Measurements from ENCODE around the gene PPL. TPM values are rescaled to one million over a fixed set of nuclear protein-coding genes. Genes with fewer than 3 reads are reported as not detected.

Gene PPL
- total and polyA plus RNA-seq, 2 of the 13 experiments (the other 11 are each of a cell fraction or from before 2014, with no cell fraction given): 5.7 to 6.6 TPM

DNA sequence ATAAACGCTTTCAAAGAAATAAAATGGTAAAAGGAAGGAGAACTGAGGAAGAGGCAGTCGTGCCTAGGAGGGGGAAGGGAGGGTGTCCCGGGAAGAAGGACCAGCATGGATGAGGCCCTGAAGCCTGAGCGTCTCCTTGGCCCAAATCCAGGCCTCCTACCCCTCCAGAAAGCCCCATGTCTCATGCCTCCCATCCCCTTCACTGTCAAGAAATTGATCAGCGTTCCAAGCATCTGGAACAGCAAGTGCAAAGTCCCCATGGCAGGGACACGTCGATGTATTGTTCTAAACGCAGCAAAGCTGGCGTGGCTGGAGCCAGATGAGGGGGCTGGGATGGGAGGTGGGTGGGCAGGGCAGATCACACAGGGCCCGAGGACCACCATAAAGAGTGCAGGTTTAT lies 43.7 kb upstream of the PPL start:
- intact Hi-C loops (cut with micrococcal nuclease; ENCODE audit: unreplicated experiment) (no loop called here), in situ Hi-C loops (cut with HindIII; ENCODE audit: extremely low pct_ligation_motif_present, low pct_unique_long_range_greater_than_20kb) (no loop called here)
- FAIRE-seq (no peak), DNase-seq (ENCODE audit: low spot score) (no peak), ATAC-seq (no peak)
- H4K20me1 ChIP-seq (ENCODE audit: insufficient read depth, low read length): no peaks in the 10 kb centered on the region
- ChIA-PET CTCF (ENCODE audit: low intra/inter-chr PET ratio, low total read pairs) (no interaction called here), POLR2A (no interaction called here)
- no peaks in the 10 kb centered on the region for H3K36me3 ChIP-seq (replicated peaks in 1 of 2; ENCODE audit: control insufficient read depth in 1 of 2, insufficient read depth in 2 of 2, low read length in 2 of 2)
- no peaks in the 10 kb centered on the region for H3K9me3 ChIP-seq (ENCODE audit: low read length)
- H3K27ac ChIP-seq (ENCODE audit: extremely low read length, insufficient read depth, low read length): no peak overlapping the region
- H3K9ac ChIP-seq (ENCODE audit: insufficient read depth, low read depth, low read length): no peak overlapping the region
- H3K4me1 ChIP-seq (ENCODE audit: insufficient read depth, low read length): peaks cover 12% of the 10 kb centered on the region
- WGBS (ENCODE audit: low lambda C conversion rate): 15% methylated on average over 10 of the region's 10 CpGs
- H3K4me2 ChIP-seq (ENCODE audit: low read depth, low read length): no peak overlapping the region
- no peak overlapping the region for H2AFZ ChIP-seq (ENCODE audit: low read length)
- no TSS peak for BruUV-seq (replicated peaks)
- no peak for TF ChIP-seq ZKSCAN8 (CRISPR knock-in tag; IDR thresholded peaks at IDR 0.05; ENCODE audit: borderline replicate concordance)
- no peak for TF ChIP-seq CCDC6 (CRISPR knock-in tag; IDR thresholded peaks at IDR 0.05)
- no peak for TF ChIP-seq CENPBD1 (CRISPR knock-in tag; IDR thresholded peaks at IDR 0.05; ENCODE audit: borderline replicate concordance, low read depth)
- TF ChIP-seq, protein P1, sequence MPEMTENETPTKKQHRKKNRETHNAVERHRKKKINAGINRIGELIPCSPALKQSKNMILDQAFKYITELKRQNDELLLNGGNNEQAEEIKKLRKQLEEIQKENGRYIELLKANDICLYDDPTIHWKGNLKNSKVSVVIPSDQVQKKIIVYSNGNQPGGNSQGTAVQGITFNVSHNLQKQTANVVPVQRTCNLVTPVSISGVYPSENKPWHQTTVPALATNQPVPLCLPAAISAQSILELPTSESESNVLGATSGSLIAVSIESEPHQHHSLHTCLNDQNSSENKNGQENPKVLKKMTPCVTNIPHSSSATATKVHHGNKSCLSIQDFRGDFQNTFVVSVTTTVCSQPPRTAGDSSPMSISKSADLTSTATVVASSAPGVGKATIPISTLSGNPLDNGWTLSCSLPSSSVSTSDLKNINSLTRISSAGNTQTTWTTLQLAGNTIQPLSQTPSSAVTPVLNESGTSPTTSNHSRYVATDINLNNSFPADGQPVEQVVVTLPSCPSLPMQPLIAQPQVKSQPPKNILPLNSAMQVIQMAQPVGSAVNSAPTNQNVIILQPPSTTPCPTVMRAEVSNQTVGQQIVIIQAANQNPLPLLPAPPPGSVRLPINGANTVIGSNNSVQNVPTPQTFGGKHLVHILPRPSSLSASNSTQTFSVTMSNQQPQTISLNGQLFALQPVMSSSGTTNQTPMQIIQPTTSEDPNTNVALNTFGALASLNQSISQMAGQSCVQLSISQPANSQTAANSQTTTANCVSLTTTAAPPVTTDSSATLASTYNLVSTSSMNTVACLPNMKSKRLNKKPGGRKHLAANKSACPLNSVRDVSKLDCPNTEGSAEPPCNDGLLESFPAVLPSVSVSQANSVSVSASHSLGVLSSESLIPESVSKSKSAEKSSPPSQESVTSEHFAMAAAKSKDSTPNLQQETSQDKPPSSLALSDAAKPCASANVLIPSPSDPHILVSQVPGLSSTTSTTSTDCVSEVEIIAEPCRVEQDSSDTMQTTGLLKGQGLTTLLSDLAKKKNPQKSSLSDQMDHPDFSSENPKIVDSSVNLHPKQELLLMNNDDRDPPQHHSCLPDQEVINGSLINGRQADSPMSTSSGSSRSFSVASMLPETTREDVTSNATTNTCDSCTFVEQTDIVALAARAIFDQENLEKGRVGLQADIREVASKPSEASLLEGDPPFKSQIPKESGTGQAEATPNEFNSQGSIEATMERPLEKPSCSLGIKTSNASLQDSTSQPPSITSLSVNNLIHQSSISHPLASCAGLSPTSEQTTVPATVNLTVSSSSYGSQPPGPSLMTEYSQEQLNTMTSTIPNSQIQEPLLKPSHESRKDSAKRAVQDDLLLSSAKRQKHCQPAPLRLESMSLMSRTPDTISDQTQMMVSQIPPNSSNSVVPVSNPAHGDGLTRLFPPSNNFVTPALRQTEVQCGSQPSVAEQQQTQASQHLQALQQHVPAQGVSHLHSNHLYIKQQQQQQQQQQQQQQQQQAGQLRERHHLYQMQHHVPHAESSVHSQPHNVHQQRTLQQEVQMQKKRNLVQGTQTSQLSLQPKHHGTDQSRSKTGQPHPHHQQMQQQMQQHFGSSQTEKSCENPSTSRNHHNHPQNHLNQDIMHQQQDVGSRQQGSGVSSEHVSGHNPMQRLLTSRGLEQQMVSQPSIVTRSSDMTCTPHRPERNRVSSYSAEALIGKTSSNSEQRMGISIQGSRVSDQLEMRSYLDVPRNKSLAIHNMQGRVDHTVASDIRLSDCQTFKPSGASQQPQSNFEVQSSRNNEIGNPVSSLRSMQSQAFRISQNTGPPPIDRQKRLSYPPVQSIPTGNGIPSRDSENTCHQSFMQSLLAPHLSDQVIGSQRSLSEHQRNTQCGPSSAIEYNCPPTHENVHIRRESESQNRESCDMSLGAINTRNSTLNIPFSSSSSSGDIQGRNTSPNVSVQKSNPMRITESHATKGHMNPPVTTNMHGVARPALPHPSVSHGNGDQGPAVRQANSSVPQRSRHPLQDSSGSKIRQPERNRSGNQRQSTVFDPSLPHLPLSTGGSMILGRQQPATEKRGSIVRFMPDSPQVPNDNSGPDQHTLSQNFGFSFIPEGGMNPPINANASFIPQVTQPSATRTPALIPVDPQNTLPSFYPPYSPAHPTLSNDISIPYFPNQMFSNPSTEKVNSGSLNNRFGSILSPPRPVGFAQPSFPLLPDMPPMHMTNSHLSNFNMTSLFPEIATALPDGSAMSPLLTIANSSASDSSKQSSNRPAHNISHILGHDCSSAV (CRISPR knock-in tag; IDR thresholded peaks at IDR 0.05; ENCODE audit: borderline replicate concordance): no peak
- H3K27me3 ChIP-seq (ENCODE audit: control insufficient read depth in 1 of 2, insufficient read depth in 2 of 2, low read length in 2 of 2): peaks cover 5 to 33% of the 10 kb centered on the region in 2 experiments; a peak in 4 of 5 replicates
- no peaks in the 10 kb centered on the region for H3K79me2 ChIP-seq (ENCODE audit: insufficient read depth, low read length)
- H3K4me3 ChIP-seq (replicated peaks in 1 of 3; ENCODE audit: insufficient read depth in 1 of 3, low read depth in 2 of 3, low read length in 3 of 3): no peak overlapping the region

Measured in HepG2 (cell line).